ENCODE results near the gene PRKAA1.

PRKAA1 gene

DNA sequence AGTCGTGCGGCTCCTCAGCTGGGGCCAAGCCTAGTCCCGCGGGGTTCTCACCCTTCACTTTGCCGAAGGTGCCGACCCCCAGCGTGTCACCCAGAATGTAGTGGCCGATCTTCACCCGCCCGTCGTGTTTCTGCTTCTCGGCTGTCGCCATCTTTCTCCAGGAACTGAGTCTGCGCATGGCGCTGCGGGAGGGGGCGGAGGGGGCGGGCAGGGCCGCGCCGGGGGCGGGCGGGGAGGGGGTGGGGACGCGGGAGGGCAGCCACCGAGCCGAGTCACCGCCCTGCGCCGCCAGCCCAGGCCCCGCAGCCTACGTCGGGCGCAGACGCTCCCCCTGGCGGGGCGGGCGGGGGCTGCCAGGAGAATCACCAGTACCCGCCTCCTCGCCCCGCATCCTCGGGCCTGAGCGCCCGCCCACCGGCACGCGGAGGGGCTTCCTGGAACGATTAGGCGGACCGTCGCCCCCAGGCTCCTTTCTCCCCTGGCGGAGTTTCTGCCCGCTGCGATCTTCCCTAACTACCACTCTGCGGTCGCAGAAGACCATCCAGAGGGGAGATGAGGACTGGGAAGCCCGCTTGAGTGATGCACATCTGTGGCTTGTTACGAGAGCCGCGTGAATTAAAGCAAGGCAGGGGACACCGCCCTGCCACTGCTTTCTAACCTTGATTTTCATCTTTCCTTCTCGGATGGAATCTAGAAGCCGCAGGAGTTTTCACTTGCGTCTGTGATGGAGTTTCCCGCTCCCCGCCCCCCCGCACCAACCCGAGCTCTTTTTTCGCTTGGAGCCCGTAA, at the start of gene PRKAA1:
PRKAA1 (minus strand) TSS at position 363 of the 789 bp plus-strand sequence; CDS start at position 178, 185 bp downstream.
- Histone ChIP-seq H3K4me3 (ENCODE audit: low read length in 2 of 2) (peak within 1 kb of the TSS; percentile 95 to 100), H3K9ac (ENCODE audit: low read depth in 1 of 2, low read length in 2 of 2) (peak within 1 kb of the TSS; percentile 85 to 90), H3K27ac (ENCODE audit: low read depth in 2 of 2, low read length in 2 of 2) (peak within 1 kb of the TSS; percentile 91 to 92), H3K36me3 (ENCODE audit: control insufficient read depth in 2 of 2, insufficient read depth in 2 of 2, low read length in 2 of 2) (no peaks in the 10 kb centered on the region), H3K9me3 (ENCODE audit: control insufficient read depth in 2 of 2, low read length in 2 of 2) (no peaks in the 10 kb centered on the region), H3K27me3 (ENCODE audit: control insufficient read depth in 2 of 2, insufficient read depth in 2 of 2, low read length in 2 of 2) (no peaks in the 10 kb centered on the region), H3K4me1 (ENCODE audit: control insufficient read depth in 2 of 2, insufficient read depth in 2 of 2, low read length in 2 of 2) (peaks cover 14% of the 10 kb centered on the region in 2 donors)

DNA sequence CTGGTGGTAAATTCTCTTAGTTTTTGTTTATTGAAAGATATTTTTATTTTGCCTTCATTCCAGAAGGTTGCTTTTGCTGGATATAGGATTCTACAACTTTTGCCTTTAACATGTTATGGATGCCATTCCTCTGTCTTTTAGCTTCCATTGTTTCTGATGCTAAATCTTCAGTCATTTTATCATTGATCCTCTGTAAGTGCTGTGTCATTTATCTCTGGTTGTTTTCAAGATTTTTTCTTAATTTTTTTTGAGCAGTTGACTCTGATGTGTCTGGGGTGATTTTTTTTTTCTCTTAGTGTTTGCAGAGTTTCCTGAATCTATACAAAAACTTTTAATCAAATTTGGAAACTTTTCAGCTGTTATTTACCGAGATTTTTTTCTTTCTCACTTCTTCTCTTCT, 49.4 kb upstream of the PRKAA1 start:
- H3K27me3 ChIP-seq (ENCODE audit: control insufficient read depth in 2 of 2, insufficient read depth in 2 of 2, low read length in 2 of 2), result no peaks in the 10 kb centered on the region
- H3K9ac ChIP-seq (ENCODE audit: low read depth in 1 of 2, low read length in 2 of 2), result no peak overlapping the region
- H3K27ac ChIP-seq (ENCODE audit: low read depth in 2 of 2, low read length in 2 of 2), result no peak overlapping the region
- H3K4me1 ChIP-seq (ENCODE audit: control insufficient read depth in 2 of 2, insufficient read depth in 2 of 2, low read length in 2 of 2), result no peaks in the 10 kb centered on the region
- H3K9me3 ChIP-seq (ENCODE audit: control insufficient read depth in 2 of 2, low read length in 2 of 2), result no peaks in the 10 kb centered on the region
- no peak overlapping the region for H3K4me3 ChIP-seq (ENCODE audit: low read length in 2 of 2)
- H3K36me3 ChIP-seq (ENCODE audit: control insufficient read depth in 2 of 2, insufficient read depth in 2 of 2, low read length in 2 of 2), result no peaks in the 10 kb centered on the region

- Histone ChIP-seq H3K9ac (ENCODE audit: low read depth in 1 of 2, low read length in 2 of 2) (no peak overlapping the region), H3K36me3 (ENCODE audit: control insufficient read depth in 2 of 2, insufficient read depth in 2 of 2, low read length in 2 of 2) (no peaks in the 10 kb centered on the region), H3K9me3 (ENCODE audit: control insufficient read depth in 2 of 2, low read length in 2 of 2) (no peaks in the 10 kb centered on the region), H3K4me1 (ENCODE audit: control insufficient read depth in 2 of 2, insufficient read depth in 2 of 2, low read length in 2 of 2) (no peaks in the 10 kb centered on the region), H3K27me3 (ENCODE audit: control insufficient read depth in 2 of 2, insufficient read depth in 2 of 2, low read length in 2 of 2) (no peaks in the 10 kb centered on the region), H3K4me3 (ENCODE audit: low read length in 2 of 2) (no peak overlapping the region), H3K27ac (ENCODE audit: low read depth in 2 of 2, low read length in 2 of 2) (no peak overlapping the region)
These were observed 48.2 kb upstream of the PRKAA1 start for GRCh38 chr5:40846371-40846770.

- Histone ChIP-seq H3K9me3 (ENCODE audit: control insufficient read depth in 2 of 2, low read length in 2 of 2) (no peaks in the 10 kb centered on the region), H3K4me1 (ENCODE audit: control insufficient read depth in 2 of 2, insufficient read depth in 2 of 2, low read length in 2 of 2) (no peaks in the 10 kb centered on the region)
These were observed 46.4 kb upstream of the PRKAA1 start for GRCh38 chr5:40844565-40844964.

GRCh38 chr5:40842351-40842750, 44.2 kb upstream of the PRKAA1 start:
- Histone ChIP-seq H3K36me3 (ENCODE audit: control insufficient read depth in 2 of 2, insufficient read depth in 2 of 2, low read length in 2 of 2) (no peaks in the 10 kb centered on the region), H3K9ac (ENCODE audit: low read depth in 1 of 2, low read length in 2 of 2) (no peak overlapping the region), H3K27ac (ENCODE audit: low read depth in 2 of 2, low read length in 2 of 2) (no peak overlapping the region), H3K27me3 (ENCODE audit: control insufficient read depth in 2 of 2, insufficient read depth in 2 of 2, low read length in 2 of 2) (no peaks in the 10 kb centered on the region), H3K9me3 (ENCODE audit: control insufficient read depth in 2 of 2, low read length in 2 of 2) (no peaks in the 10 kb centered on the region), H3K4me3 (ENCODE audit: low read length in 2 of 2) (peak overlapping the region; percentile 40 to 74), H3K4me1 (ENCODE audit: control insufficient read depth in 2 of 2, insufficient read depth in 2 of 2, low read length in 2 of 2) (no peaks in the 10 kb centered on the region)

More at GRCh38 chr5:40844565-40844964, 46.4 kb upstream of the PRKAA1 start:
- Histone ChIP-seq H3K27ac (ENCODE audit: low read depth in 2 of 2, low read length in 2 of 2) (no peak overlapping the region), H3K36me3 (ENCODE audit: control insufficient read depth in 2 of 2, insufficient read depth in 2 of 2, low read length in 2 of 2) (no peaks in the 10 kb centered on the region), H3K27me3 (ENCODE audit: control insufficient read depth in 2 of 2, insufficient read depth in 2 of 2, low read length in 2 of 2) (no peaks in the 10 kb centered on the region), H3K4me3 (ENCODE audit: low read length in 2 of 2) (no peak overlapping the region), H3K9ac (ENCODE audit: low read depth in 1 of 2, low read length in 2 of 2) (no peak overlapping the region)

- Histone ChIP-seq H3K9ac (ENCODE audit: low read depth in 1 of 2, low read length in 2 of 2) (peak within 1 kb of the TSS; percentile 34 to 70), H3K36me3 (ENCODE audit: control insufficient read depth in 2 of 2, insufficient read depth in 2 of 2, low read length in 2 of 2) (no peaks in the 10 kb centered on the region), H3K4me1 (ENCODE audit: control insufficient read depth in 2 of 2, insufficient read depth in 2 of 2, low read length in 2 of 2) (no peaks in the 10 kb centered on the region), H3K27me3 (ENCODE audit: control insufficient read depth in 2 of 2, insufficient read depth in 2 of 2, low read length in 2 of 2) (no peaks in the 10 kb centered on the region), H3K9me3 (ENCODE audit: control insufficient read depth in 2 of 2, low read length in 2 of 2) (no peaks in the 10 kb centered on the region), H3K27ac (ENCODE audit: low read depth in 2 of 2, low read length in 2 of 2) (peak within 1 kb of the TSS; percentile 60 to 70), H3K4me3 (ENCODE audit: low read length in 2 of 2) (peak within 1 kb of the TSS; percentile 40 to 74)
These were observed 43.1 kb upstream of the PRKAA1 start, which contains the start of gene CARD6 for GRCh38 chr5:40841068-40841805. Gene CARD6, plus strand, starts transcription at chr5:40841367. Its CDS starts 16 bp downstream, at chr5:40841383.

DNA sequence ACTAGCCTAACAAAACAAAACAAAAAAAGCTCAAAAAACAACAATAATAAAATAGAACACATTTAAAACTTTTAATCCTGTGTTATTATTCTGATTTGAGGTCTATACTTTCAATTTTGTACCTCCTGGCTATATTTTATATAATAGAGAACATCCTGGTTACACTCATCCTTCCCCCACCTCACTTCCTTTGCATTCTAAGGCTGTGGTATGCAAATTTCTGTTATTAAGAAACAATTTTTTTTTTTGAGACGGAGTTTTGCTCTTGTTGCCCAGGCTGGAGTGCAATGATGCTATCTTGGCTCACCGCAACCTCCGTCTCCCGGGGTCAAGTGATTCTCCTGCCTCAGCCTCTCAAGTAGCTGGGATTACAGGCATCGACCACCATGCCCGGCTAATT, 39.9 kb upstream of the PRKAA1 start:
- H3K9me3 ChIP-seq (ENCODE audit: control insufficient read depth in 2 of 2, low read length in 2 of 2), result no peaks in the 10 kb centered on the region
- H3K4me3 ChIP-seq (ENCODE audit: low read length in 2 of 2), result no peak overlapping the region
- peaks cover 12 to 17% of the 10 kb centered on the region in 2 donors for H3K4me1 ChIP-seq (ENCODE audit: control insufficient read depth in 2 of 2, insufficient read depth in 2 of 2, low read length in 2 of 2)
- no peak overlapping the region for H3K27ac ChIP-seq (ENCODE audit: low read depth in 2 of 2, low read length in 2 of 2)
- peaks cover 3 to 9% of the 10 kb centered on the region in 2 donors for H3K36me3 ChIP-seq (ENCODE audit: control insufficient read depth in 2 of 2, insufficient read depth in 2 of 2, low read length in 2 of 2)
- H3K9ac ChIP-seq (ENCODE audit: low read depth in 1 of 2, low read length in 2 of 2), result no peak overlapping the region
- H3K27me3 ChIP-seq (ENCODE audit: control insufficient read depth in 2 of 2, insufficient read depth in 2 of 2, low read length in 2 of 2), result no peaks in the 10 kb centered on the region

DNA sequence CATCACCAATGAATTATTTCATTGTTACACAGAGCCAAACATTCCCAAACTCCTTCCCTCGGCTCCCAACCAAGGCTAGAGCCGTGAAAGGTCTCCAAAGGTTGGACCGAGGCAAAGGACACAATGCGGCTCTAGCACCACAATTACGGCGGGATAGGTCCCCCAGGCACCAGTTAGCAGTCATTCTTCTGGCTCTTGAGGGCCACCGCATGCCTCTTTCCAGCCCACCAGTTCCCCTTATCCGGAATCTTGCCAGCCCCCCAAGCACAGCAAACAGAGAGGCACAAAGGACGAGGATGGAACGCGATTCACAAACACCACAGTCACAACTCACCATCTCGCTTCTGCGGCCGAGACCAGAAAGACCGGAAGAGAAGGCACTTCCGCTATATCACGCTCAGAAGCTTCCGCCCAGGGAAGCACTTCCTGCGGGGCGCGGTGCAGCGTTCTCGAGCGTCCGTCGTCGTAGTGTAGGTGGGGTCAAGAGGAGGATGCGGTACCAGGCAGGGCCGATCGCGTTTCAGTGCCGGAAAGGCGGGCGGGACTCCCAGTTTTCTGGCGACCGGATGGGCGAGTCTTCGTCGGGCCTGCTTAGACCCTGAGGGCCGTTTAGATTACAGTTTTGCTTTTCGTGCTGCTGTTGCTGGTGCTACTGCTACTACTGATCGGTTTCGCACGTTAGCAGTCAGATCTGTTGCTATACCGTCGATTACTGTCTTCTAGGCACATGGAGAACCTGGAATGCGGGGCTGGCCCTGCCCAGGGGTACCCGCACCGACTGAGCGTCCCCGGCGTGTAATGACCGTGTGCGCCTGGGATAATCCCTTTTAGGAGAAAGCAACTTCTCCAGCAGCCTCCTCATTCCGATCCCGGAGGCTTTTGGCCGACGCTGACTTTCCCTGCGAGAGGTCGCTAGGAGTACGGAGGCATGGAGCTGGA, 36.9 kb upstream of the PRKAA1 start, which contains the start of gene RPL37:
RPL37 (minus strand) TSS at position 374 of the 939 bp plus-strand sequence; CDS start at position 337, 37 bp downstream.
- Histone ChIP-seq H3K27ac (ENCODE audit: low read depth in 2 of 2, low read length in 2 of 2) (peak within 1 kb of the TSS; percentile 91 to 94), H3K9me3 (ENCODE audit: control insufficient read depth in 2 of 2, low read length in 2 of 2) (no peaks in the 10 kb centered on the region), H3K4me1 (ENCODE audit: control insufficient read depth in 2 of 2, insufficient read depth in 2 of 2, low read length in 2 of 2) (peaks cover 12 to 17% of the 10 kb centered on the region in 2 donors), H3K9ac (ENCODE audit: low read depth in 1 of 2, low read length in 2 of 2) (peak within 1 kb of the TSS; percentile 83 to 96), H3K4me3 (ENCODE audit: low read length in 2 of 2) (peak within 1 kb of the TSS; percentile 83 to 97), H3K27me3 (ENCODE audit: control insufficient read depth in 2 of 2, insufficient read depth in 2 of 2, low read length in 2 of 2) (no peaks in the 10 kb centered on the region), H3K36me3 (ENCODE audit: control insufficient read depth in 2 of 2, insufficient read depth in 2 of 2, low read length in 2 of 2) (peaks cover 28 to 38% of the 10 kb centered on the region in 2 donors)

DNA sequence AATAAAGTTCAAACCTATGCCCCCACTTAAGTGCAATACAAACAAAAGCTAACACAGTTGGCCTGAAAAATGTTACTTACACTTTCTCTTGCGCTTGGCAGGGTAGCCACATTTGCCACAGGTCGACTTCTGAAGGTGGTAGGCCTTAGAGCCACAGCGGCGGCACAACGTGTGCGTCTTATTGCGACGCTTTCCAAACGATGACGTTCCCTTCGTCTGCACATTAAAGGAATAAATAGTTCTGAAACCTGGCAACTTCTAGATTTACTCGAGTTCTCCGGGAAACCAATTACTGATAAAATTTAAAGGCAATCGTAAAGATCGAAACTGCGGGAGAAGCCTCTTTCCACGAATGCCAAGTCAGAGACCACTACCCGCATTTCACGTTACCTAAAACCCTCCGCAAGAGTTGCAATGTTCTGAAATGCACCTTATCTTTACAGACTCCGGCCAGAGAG, 36.2 kb upstream of the PRKAA1 start:
- H3K27ac ChIP-seq (ENCODE audit: low read depth in 2 of 2, low read length in 2 of 2), result peak overlapping the region; percentile 73 to 94
- H3K36me3 ChIP-seq (ENCODE audit: control insufficient read depth in 2 of 2, insufficient read depth in 2 of 2, low read length in 2 of 2), result peaks cover 32 to 39% of the 10 kb centered on the region in 2 donors
- H3K9ac ChIP-seq (ENCODE audit: low read depth in 1 of 2, low read length in 2 of 2), result peak overlapping the region; percentile 83 to 96
- no peaks in the 10 kb centered on the region for H3K9me3 ChIP-seq (ENCODE audit: control insufficient read depth in 2 of 2, low read length in 2 of 2)
- H3K4me3 ChIP-seq (ENCODE audit: low read length in 2 of 2), result peak overlapping the region; percentile 83 to 97
- H3K27me3 ChIP-seq (ENCODE audit: control insufficient read depth in 2 of 2, insufficient read depth in 2 of 2, low read length in 2 of 2), result no peaks in the 10 kb centered on the region
- peaks cover 12 to 17% of the 10 kb centered on the region in 2 donors for H3K4me1 ChIP-seq (ENCODE audit: control insufficient read depth in 2 of 2, insufficient read depth in 2 of 2, low read length in 2 of 2)
